Measurements from ENCODE around the gene SIGLEC7.

The SIGLEC7 gene

GRCh38 chr19:51125421-51126075 lies 16.6 kb upstream of the SIGLEC7 start:
- Histone ChIP-seq H3K9me3 (ENCODE audit: control insufficient read depth, low read length) (no peaks in the 10 kb centered on the region), H3K36me3 (ENCODE audit: control insufficient read depth, insufficient read depth, low read length) (no peaks in the 10 kb centered on the region), H3K27ac (ENCODE audit: insufficient read depth, low read depth, low read length, poor library complexity, severe bottlenecking) (no peak overlapping the region), H3K4me3 (ENCODE audit: insufficient read depth, low read depth, low read length) (no peak overlapping the region), H3K27me3 (ENCODE audit: control insufficient read depth, insufficient read depth, low read length, poor library complexity, severe bottlenecking) (no peaks in the 10 kb centered on the region), H3K4me1 (ENCODE audit: control insufficient read depth, insufficient read depth, low read length) (no peaks in the 10 kb centered on the region)
- 90 to 93% methylated on average over 16 of the region's 16 CpGs for WGBS, 2 experiments

DNA sequence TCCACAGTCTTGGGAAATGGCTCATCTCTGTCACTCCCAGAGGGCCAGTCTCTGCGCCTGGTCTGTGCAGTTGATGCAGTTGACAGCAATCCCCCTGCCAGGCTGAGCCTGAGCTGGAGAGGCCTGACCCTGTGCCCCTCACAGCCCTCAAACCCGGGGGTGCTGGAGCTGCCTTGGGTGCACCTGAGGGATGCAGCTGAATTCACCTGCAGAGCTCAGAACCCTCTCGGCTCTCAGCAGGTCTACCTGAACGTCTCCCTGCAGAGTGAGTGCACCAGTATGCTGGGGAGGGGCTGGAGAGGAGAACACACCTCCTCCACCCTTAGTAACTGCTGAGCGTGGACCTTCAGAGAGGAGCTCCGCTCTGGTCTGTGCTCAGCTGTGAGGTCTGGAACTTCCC lies 15.1 kb upstream of the SIGLEC7 start:
- no peak overlapping the region for H3K27ac ChIP-seq (ENCODE audit: insufficient read depth, low read depth, low read length, poor library complexity, severe bottlenecking)
- H3K27me3 ChIP-seq (ENCODE audit: control insufficient read depth, insufficient read depth, low read length, poor library complexity, severe bottlenecking) = no peaks in the 10 kb centered on the region
- no peaks in the 10 kb centered on the region for H3K36me3 ChIP-seq (ENCODE audit: control insufficient read depth, insufficient read depth, low read length)
- whole genome bisulfite sequencing, 2 experiments = 77 to 85% methylated on average over 6 of the region's 6 CpGs
- no peaks in the 10 kb centered on the region for H3K9me3 ChIP-seq (ENCODE audit: control insufficient read depth, low read length)
- no peak overlapping the region for H3K4me3 ChIP-seq (ENCODE audit: insufficient read depth, low read depth, low read length)
- H3K4me1 ChIP-seq (ENCODE audit: control insufficient read depth, insufficient read depth, low read length) = no peaks in the 10 kb centered on the region

DNA sequence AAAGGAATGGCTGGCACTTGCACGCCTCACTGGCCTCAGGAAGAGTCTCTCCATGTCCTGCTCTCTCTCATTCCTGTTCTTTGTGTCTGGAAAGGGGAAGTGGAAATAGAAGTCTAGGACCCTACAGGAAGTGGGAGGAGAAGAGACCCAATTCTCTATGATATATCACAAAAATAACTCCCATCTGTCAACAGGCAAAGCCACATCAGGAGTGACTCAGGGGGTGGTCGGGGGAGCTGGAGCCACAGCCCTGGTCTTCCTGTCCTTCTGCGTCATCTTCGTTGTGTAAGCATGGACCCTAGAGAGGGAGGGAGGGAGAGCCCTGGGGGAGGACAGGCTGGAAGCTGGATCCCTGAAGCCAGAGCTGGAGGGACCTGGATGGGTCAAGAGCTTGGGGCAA lies 14.3 kb upstream of the SIGLEC7 start:
- Histone ChIP-seq H3K4me1 (ENCODE audit: control insufficient read depth, insufficient read depth, low read length) (no peaks in the 10 kb centered on the region), H3K27ac (ENCODE audit: insufficient read depth, low read depth, low read length, poor library complexity, severe bottlenecking) (no peak overlapping the region), H3K36me3 (ENCODE audit: control insufficient read depth, insufficient read depth, low read length) (no peaks in the 10 kb centered on the region), H3K27me3 (ENCODE audit: control insufficient read depth, insufficient read depth, low read length, poor library complexity, severe bottlenecking) (no peaks in the 10 kb centered on the region), H3K9me3 (ENCODE audit: control insufficient read depth, low read length) (no peaks in the 10 kb centered on the region), H3K4me3 (ENCODE audit: insufficient read depth, low read depth, low read length) (no peak overlapping the region)
- WGBS, 2 experiments = 89 to 90% methylated on average over 4 of the region's 4 CpGs

DNA sequence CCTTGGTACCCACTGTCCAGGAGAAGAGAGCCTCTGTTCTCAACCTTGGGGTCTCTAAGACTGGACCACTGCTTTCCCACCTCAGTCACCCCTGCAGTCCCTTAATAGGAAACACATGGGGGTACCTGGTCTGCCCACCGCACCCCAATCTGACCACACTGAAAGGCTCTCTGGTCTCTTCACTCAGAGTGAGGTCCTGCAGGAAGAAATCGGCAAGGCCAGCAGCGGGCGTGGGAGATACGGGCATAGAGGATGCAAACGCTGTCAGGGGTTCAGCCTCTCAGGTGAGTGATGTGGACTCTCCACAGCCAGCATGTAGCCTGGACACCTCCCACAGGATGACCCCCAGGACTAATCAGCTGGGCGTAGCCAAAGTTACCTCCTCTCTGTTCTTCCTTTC lies 13.9 kb upstream of the SIGLEC7 start:
- H3K9me3 ChIP-seq (ENCODE audit: control insufficient read depth, low read length) = no peaks in the 10 kb centered on the region
- 91 to 94% methylated on average over 7 of the region's 7 CpGs for WGBS, 2 experiments
- H3K4me3 ChIP-seq (ENCODE audit: insufficient read depth, low read depth, low read length) = no peak overlapping the region
- no peaks in the 10 kb centered on the region for H3K27me3 ChIP-seq (ENCODE audit: control insufficient read depth, insufficient read depth, low read length, poor library complexity, severe bottlenecking)
- no peaks in the 10 kb centered on the region for H3K4me1 ChIP-seq (ENCODE audit: control insufficient read depth, insufficient read depth, low read length)
- no peaks in the 10 kb centered on the region for H3K36me3 ChIP-seq (ENCODE audit: control insufficient read depth, insufficient read depth, low read length)
- no peak overlapping the region for H3K27ac ChIP-seq (ENCODE audit: insufficient read depth, low read depth, low read length, poor library complexity, severe bottlenecking)

DNA sequence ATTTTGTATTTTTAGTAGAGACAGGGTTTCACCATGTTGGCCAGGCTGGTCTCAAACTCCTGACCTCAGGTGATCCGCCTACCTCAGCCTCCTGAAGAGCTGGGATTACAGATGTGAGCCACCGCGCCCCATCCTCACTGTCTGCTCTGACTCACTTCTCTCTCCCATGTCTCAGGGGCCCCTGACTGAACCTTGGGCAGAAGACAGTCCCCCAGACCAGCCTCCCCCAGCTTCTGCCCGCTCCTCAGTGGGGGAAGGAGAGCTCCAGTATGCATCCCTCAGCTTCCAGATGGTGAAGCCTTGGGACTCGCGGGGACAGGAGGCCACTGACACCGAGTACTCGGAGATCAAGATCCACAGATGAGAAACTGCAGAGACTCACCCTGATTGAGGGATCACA lies 12.4 kb upstream of the SIGLEC7 start:
- 91% methylated on average over 8 of the region's 8 CpGs for WGBS, 2 experiments
- Histone ChIP-seq H3K36me3 (ENCODE audit: control insufficient read depth, insufficient read depth, low read length) (no peaks in the 10 kb centered on the region), H3K27me3 (ENCODE audit: control insufficient read depth, insufficient read depth, low read length, poor library complexity, severe bottlenecking) (no peaks in the 10 kb centered on the region), H3K4me1 (ENCODE audit: control insufficient read depth, insufficient read depth, low read length) (no peaks in the 10 kb centered on the region), H3K9me3 (ENCODE audit: control insufficient read depth, low read length) (no peaks in the 10 kb centered on the region), H3K27ac (ENCODE audit: insufficient read depth, low read depth, low read length, poor library complexity, severe bottlenecking) (no peak overlapping the region), H3K4me3 (ENCODE audit: insufficient read depth, low read depth, low read length) (no peak overlapping the region)

DNA sequence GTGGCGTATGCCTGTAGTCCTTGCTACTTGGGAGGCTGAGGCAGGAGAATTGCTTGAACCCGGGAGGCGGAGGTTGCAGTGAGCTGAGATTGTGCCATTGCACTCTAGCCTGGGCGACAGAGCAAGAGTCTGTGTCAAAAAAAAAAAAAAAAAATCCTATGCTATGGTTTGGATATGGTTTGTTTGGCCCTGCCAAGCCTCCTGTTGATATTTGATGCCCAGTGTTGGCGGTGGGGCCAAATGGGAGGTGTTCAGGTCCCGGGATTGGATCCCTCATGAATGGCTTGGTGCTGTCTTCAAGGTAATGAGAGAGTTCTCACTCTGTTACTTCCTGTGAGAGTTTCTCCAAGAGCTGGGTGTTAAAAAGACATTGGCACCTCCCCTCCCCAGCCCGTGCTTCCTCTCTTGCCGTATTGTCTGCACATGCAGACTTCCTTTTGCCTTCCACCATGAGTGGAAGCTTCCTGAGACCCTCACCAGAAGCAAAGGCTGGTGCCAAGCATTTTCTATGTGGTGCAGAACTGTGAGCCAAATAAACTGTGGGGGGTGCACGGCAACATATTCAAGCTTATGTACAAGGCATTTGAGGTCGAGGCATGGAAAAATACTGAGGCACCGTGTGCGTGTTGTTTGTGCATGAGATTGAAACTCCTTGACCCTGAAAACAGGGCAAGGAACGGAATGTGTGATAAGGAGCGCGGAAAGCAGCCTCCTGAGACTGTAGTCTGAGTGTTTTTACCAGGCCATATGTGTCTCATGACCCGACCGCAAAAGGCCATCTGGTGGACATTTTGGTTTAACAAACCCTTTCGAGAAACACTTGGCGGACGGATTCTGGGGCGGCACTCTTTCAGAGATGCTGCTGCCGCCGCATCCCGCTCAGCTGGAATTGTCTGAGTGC lies 10.1 kb upstream of the SIGLEC7 start:
- no peaks in the 10 kb centered on the region for H3K36me3 ChIP-seq (ENCODE audit: control insufficient read depth, insufficient read depth, low read length)
- no peak overlapping the region for H3K4me3 ChIP-seq (ENCODE audit: insufficient read depth, low read depth, low read length)
- H3K27ac ChIP-seq (ENCODE audit: insufficient read depth, low read depth, low read length, poor library complexity, severe bottlenecking) = no peak overlapping the region
- WGBS, 2 experiments = 90 to 91% methylated on average over 24 of the region's 24 CpGs
- H3K27me3 ChIP-seq (ENCODE audit: control insufficient read depth, insufficient read depth, low read length, poor library complexity, severe bottlenecking) = no peaks in the 10 kb centered on the region
- H3K9me3 ChIP-seq (ENCODE audit: control insufficient read depth, low read length) = no peaks in the 10 kb centered on the region
- H3K4me1 ChIP-seq (ENCODE audit: control insufficient read depth, insufficient read depth, low read length) = no peaks in the 10 kb centered on the region

DNA sequence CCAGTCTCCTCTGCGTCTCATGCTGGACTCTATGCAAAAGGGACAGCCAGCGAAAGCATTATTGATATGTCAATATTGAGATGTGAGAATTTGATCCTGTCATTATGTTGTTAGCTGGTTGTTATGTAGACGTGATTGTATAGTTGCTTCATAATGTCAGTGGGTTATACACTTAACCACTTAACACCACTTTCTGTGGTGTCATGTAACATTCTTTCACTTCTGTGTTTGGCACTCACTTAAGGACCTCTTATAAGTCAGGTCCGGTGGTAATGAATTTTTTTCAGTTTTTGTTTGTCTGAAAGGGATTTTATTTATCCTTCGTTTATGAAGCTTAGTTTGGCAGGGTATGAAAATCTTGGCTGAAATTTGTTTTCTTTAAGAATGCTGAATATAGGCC lies 7.1 kb upstream of the SIGLEC7 start:
- H3K27ac ChIP-seq (ENCODE audit: insufficient read depth, low read depth, low read length, poor library complexity, severe bottlenecking) = no peak overlapping the region
- H3K27me3 ChIP-seq (ENCODE audit: control insufficient read depth, insufficient read depth, low read length, poor library complexity, severe bottlenecking) = no peaks in the 10 kb centered on the region
- WGBS, 2 experiments = 89 to 93% methylated on average over 4 to 5 of the region's 5 CpGs
- no peaks in the 10 kb centered on the region for H3K36me3 ChIP-seq (ENCODE audit: control insufficient read depth, insufficient read depth, low read length)
- H3K4me1 ChIP-seq (ENCODE audit: control insufficient read depth, insufficient read depth, low read length) = no peaks in the 10 kb centered on the region
- no peaks in the 10 kb centered on the region for H3K9me3 ChIP-seq (ENCODE audit: control insufficient read depth, low read length)
- H3K4me3 ChIP-seq (ENCODE audit: insufficient read depth, low read depth, low read length) = no peak overlapping the region

- Histone ChIP-seq H3K27me3 (ENCODE audit: control insufficient read depth, insufficient read depth, low read length, poor library complexity, severe bottlenecking) (no peaks in the 10 kb centered on the region), H3K9me3 (ENCODE audit: control insufficient read depth, low read length) (no peaks in the 10 kb centered on the region), H3K4me3 (ENCODE audit: insufficient read depth, low read depth, low read length) (no peak overlapping the region), H3K36me3 (ENCODE audit: control insufficient read depth, insufficient read depth, low read length) (no peaks in the 10 kb centered on the region), H3K27ac (ENCODE audit: insufficient read depth, low read depth, low read length, poor library complexity, severe bottlenecking) (no peak overlapping the region), H3K4me1 (ENCODE audit: control insufficient read depth, insufficient read depth, low read length) (no peaks in the 10 kb centered on the region)
- WGBS, 2 experiments = 90 to 91% methylated on average over 8 of the region's 8 CpGs
These were observed 5.9 kb upstream of the SIGLEC7 start for GRCh38 chr19:51135986-51136762.

GRCh38 chr19:51136851-51137551 lies 5.1 kb upstream of the SIGLEC7 start:
- Histone ChIP-seq H3K27ac (ENCODE audit: insufficient read depth, low read depth, low read length, poor library complexity, severe bottlenecking) (no peak overlapping the region), H3K27me3 (ENCODE audit: control insufficient read depth, insufficient read depth, low read length, poor library complexity, severe bottlenecking) (no peaks in the 10 kb centered on the region), H3K4me1 (ENCODE audit: control insufficient read depth, insufficient read depth, low read length) (no peaks in the 10 kb centered on the region), H3K36me3 (ENCODE audit: control insufficient read depth, insufficient read depth, low read length) (no peaks in the 10 kb centered on the region), H3K9me3 (ENCODE audit: control insufficient read depth, low read length) (no peaks in the 10 kb centered on the region), H3K4me3 (ENCODE audit: insufficient read depth, low read depth, low read length) (no peak overlapping the region)
- WGBS, 2 experiments = 88 to 90% methylated on average over 12 of the region's 12 CpGs
